GM12891 (cell line): ENCODE results near the gene ALPK3.

Experiments used
- PAX5 ChIP-seq: IDR thresholded peaks from 2 replicates; pipeline ENCODE4 v1.6.1; 2011; ENCODE audit warnings: low read length, moderate library complexity, mild to moderate bottlenecking; ENCODE audit not compliant: insufficient read depth, severe bottlenecking
- POLR2A ChIP-seq: IDR thresholded peaks from 2 replicates; pipeline ENCODE4 v1.6.1; 2011; ENCODE audit warnings: low read depth, low read length, control low read depth
- POLR2AphosphoS5 ChIP-seq: IDR thresholded peaks from 2 replicates; pipeline ENCODE4 v1.6.1; 2011; ENCODE audit warnings: low read depth, low read length, control low read depth
- POU2F2 ChIP-seq: IDR thresholded peaks from 2 replicates; pipeline ENCODE4 v1.6.1; 2011; ENCODE audit warnings: low read depth, mild to moderate bottlenecking, control low read depth, low read length, moderate library complexity
- SPI1 ChIP-seq: IDR thresholded peaks from 2 replicates; pipeline ENCODE4 v1.6.1; 2011; ENCODE audit warnings: low read depth, low read length, control low read depth
- TAF1 ChIP-seq: IDR thresholded peaks from 2 replicates; pipeline ENCODE4 v1.6.1; 2011; ENCODE audit warnings: low read depth, low read length, control low read depth

DNA sequence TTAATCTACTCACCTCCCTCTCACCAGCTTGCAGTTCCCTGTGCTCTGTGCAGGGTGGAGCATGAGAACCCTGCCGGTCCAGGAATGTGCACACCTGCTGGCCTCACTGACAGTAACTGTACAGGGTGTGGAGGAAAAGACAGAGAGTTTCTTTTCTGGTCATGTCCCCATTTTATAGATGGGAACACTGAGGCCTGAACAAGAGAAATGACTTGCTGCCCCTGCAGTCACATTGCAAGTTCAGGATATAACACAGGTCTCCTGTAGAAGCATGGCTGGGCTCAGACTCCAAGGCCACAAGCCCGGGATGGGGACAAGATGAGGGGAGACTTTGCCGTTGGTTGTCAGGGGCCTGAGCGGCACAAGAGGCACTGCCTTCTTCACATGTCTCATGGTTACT, 90.6 kb downstream of the ALPK3 start:
- TF ChIP-seq POLR2A = no peak
- no peak for TF ChIP-seq TAF1
- TF ChIP-seq POLR2AphosphoS5 = no peak
- TF ChIP-seq PAX5 = no peak
- no peak for TF ChIP-seq SPI1
- no peak for TF ChIP-seq POU2F2
